T-helper 2 cell (primary cell): ENCODE results near the gene IL1RAP.

ENCODE experiments used
- DNase-seq, 5 experiments: peaks; one replicate each; pipeline versions ENCODE4 v3.0.0 to v3.0.0-alpha.2; 2012 to 2022

IL1RAP gene

DNA sequence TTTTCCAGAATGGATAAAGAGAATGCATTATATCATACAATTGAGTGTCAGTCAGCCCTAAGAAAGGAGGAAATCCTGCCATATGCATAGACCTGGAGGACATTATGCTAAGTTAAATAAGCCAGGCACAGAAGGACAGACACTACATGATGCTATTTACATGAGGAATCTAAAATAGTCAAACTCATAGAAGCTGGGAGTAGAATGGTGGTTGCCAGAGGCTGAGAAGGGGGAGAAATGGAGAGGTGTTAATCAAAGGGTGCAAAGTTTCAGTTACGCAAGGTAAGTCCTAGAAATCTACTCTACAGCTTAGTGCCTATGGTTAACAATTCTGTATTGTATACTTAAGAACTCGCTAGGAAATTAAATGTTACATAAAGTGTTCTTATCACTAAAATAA, 66.5 kb downstream of the IL1RAP start:
- DNase-seq: no peak

DNA sequence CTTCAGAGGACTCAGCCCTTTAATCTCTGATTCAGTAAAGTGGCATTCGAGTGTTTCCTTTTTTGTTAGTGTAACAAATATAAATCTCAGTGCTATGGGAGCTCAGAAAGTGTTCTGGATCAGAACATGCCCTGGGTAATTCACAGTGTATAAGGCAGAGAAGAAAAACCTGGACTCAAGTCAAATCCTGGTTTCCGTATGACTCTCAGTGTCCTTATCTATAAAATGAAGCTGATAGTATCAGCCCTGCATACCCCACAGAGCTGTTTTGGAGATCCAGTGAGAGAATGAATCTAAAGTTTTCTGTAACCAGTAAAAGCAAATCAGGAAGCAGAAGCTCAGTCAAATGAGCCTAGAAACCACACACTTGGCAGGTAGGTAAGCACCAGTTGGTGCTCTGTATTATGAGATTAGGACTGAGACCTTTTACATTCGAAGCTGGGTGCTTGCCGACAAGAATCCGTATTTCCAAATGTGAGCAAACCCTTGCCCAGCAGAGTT, 67.2 kb downstream of the IL1RAP start:
- peak in 1 of 5 experiments; percentile 85 for DNase-seq

DNA sequence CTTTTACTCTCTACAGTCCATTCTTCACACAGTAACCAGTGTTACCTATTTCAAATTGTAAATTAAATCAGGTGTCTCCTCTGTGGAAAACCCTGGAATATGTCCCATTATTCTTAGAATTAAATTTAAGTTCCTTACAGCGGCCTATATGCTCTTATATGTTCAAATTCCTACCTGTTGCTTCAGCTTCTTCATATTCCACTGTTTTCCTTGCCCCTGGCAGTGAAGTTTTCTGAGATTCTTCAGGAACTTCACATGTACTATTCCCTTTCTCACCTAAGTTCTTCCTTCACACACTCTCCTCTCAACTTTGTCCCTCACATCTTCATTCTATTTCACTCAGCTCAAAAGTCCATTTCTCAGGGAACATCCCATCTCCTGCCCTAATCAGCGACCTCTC, 68.8 kb downstream of the IL1RAP start:
- no peak for DNase-seq

DNA sequence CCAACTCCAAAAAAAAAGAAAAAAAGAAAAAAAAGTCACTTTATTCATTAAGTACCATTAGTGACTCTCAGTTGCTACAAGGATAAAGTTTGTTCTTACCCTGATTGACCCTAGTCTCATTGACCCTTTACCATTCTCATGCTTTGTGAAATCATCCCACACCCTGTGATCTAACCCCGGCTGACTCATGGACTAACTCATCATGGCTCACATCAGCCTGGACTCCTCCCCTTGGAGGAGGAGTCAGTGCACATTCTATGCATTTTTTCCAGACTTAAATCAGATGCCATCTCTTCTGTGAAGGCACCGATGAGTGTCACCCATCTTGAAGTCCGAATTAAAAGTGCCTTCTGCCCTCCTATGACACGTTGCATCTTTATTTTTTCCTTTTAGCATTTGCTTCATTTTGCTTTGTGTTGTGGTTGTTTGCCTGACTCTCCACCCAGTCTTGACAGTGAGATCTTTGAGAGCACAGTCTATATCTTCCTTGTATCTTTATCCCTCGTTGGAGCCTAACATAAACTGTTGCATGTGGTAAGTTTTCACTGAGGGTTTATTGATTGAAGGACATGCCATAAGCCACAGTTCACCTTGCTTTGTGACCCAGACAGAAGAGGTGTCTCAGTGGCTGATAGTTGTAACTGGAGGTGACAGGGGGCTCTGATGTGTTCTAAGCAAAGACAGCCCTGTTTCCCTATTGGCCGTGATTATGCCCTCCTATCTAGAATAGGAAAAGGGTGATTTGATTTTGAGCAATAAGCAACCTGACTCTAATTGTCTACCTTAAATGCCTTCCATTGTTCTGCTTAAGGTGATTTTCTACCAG, 72.1 kb downstream of the IL1RAP start:
- DNase-seq: peak in 2 of 5 experiments; percentile 31 to 87

DNA sequence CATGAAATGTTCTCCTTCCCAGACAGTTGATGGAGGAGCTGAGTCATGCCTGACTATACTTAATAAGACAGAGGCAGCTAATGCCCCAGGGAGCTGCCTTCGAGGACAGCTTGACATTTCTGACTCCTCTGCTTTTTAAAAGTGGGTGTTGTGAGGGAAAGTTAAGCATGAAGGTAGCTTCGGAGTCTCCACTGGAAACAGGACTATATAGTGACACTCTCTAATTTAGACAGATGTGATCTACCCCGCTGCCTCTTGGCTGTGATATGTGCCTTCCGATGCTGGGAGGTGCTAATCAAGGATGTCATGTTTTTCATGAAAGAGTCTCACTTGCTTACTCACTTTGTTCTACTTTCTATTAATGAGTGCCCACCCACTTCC, 72.7 kb downstream of the IL1RAP start:
- peak in 2 of 5 experiments; percentile 6 to 86 for DNase-seq

DNA sequence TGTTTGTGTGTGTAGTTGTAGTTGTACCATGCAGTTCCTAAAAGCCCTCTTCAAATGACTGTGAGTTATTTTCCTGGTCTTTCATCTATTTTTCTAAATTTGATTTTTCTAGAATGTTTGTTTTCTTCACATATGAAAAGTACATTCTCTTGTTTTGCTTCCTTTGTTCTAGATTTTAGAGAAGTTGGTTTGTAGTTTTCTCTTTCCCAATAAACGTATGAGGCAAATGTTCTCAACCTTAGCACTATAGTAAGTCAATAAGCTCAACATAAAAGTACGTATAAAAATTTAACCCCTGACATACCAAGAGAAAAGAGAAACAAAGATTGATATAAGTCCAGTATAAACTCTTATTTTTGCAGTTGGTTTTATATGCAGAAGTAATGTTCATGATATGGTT, 74.7 kb downstream of the IL1RAP start:
- no peak for DNase-seq

DNA sequence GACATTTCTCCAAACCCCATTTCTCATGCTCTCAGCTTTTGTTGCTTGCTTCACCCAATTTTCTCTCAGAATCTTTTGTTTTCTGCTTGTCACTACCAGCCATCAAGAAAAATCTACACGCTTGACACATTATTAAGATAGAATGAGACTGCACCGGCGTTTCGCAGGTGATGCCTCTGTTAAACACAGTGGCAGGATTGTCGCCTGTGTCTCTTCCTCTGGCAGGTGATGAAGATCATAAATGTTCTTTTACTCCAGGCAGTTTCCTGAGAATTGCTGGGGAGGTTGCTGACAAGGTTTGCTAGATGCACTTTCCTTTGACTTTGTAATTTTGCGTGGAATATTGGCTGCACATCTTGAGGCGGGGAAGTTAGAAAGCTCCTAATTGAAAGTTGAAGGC, 75.4 kb downstream of the IL1RAP start:
- no peak for DNase-seq

DNA sequence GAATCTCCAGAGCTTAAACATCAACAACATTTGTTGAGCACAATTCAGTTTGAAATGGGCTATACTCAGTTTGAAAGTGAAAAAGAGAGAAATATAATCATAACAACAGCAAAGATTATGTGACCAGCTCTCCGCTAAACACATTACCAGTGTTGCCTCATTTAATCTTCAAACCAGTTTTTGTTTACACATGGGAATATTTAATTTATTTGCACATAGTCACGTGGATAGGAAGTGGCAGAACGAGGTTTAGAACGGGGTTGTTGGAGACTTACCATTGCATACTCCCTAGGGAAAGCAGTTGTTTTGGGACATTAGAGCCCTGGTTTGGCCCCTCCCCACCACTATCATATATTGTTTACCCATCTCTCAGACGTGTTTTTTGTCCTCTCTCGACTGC, 77.2 kb downstream of the IL1RAP start:
- DNase-seq: no peak

DNA sequence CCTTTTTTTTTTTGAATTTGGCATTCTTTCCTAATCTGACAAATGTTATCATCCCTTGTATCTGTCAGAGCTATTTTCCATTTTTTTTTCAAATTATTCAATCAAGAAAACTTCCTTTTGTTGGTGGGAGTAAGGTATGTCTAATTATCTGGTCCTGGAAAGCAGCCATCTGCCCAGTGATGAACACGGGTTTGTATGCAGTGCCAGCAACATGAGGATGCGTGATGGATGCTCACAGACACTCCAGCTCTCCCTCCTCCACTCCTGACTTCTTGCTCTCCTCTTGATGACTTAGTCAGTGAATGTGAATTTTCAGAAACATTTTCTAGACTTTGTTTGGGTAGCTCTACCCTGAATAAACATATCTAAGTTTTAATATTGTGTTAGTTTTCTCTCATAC, 79.2 kb downstream of the IL1RAP start:
- DNase-seq: no peak

DNA sequence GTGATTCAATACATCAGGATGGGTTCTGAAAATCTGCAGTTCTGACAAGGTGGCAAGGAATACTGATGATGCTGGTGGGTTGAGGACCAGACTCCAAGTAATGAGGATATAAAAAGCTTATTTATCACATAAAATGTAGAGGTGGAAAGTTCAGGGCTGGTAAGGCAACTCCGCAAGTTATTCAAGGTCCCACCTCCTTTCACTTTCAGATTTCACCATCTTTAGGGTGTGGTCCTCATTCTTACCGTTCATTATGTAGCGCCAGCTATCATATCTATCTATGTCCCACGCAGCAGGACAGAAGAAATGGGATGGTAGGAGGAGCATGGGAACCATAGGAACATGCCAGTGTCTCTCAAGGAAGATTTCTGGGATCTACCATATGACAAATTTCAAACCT, 80.3 kb downstream of the IL1RAP start:
- DNase-seq: no peak

DNA sequence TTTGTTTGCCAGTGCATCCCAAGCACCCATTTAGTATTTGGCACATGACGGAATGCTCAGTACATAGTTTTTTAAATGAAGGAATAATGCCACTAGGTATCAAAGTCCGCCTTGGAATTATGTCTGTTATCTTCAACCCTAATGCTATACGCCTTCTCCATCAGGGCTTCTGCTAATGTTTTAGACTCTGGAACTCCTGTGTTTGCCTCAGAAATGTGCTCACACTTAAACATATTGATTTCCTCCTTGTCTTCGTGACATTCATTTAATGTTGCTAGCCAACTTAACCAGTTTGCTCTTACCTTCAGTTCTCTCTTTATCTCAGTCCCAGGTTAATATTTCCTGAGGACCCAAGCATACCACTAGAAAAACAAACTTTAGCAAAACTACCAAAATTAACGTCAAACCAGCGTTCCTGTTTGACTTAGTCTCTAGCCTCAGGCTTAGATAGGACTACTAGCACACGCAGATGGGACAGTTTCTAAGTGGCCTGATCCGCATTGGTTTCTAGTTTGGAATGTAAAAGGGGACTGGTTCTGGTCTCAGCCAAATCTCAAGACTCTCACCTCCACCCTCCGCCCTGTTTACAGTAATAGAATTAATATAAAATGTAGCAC, 81.4 kb downstream of the IL1RAP start:
- DNase-seq: no peak

DNA sequence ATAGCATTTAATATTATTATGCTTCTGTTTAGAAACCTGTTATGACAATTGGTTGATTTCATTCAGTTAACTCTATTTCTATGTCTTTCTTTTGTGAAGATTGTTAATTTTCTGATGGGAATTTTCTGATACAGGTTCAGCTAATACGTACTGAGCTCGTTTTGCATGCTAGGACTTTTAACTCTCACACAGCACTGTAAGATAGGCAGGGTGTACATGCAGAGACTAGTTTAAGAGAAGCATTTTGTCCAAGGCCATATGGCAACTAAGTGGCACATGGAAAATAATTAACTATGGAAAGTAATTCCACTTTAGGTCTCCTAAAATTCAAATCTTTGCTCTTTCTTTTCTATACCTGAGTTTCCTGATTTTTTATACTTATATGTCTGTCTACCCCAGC, 81.9 kb downstream of the IL1RAP start:
- DNase-seq: no peak

DNA sequence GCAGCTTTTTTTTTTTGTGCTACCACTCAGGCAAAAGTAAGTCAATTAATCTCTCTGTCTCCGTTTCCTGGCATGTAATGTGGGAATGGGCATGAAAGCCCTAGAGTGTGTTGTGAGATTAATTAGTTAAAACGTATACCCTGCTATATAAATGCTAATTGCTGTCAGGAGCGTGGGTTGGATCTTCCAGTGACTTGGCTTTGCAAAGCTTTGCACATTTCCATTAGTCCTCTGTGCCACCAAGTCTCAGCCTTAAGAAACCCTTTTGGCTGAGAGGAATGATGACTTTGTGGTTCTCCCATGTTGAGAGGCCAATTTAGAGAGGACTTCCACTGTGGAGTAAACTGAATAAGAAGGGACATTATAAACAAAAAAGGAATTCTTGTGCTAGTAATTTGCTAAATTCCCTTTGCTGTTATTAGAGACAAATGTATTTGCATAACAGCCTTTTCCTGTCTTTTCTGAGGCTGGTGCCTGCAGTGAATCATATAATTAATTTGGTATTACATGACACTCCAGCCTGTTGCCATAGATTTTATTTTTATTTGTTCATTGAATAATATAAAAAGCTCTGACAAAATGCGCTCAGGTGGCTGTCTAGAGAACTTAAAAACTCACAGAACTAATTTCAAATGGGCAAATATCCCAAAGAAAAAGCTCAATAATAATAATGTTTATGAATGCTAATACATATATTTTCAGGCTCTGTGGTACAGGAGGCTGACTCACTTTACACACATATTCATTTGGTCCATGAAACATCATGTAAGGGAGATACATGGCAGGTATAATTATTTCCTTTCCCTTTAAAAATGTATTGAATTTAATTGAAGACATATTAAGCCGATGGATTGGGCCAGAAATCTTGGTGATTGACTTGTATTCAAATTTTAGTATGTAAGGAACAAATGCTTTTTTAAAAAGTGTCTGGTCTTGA, 82.7 kb downstream of the IL1RAP start:
- DNase-seq: no peak

DNA sequence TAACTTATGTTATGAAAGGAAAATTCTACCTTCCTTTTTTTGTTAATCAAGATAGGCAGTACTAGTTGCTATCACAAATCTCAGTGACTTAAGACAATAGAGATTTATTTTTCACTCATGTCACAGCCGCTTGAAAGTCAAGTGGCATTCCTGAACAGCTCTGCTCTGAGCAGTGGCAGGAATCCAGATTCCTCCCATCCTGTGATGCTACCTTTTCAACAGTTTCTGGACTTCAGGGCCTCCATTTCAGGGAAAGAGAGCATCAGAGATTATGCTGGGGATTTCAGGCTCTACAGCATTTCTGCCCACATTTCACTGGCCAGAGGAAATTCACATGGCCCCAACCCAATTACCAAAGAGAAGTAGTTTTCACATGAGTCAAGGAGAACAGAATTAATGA, 83.4 kb downstream of the IL1RAP start:
- DNase-seq: no peak

DNA sequence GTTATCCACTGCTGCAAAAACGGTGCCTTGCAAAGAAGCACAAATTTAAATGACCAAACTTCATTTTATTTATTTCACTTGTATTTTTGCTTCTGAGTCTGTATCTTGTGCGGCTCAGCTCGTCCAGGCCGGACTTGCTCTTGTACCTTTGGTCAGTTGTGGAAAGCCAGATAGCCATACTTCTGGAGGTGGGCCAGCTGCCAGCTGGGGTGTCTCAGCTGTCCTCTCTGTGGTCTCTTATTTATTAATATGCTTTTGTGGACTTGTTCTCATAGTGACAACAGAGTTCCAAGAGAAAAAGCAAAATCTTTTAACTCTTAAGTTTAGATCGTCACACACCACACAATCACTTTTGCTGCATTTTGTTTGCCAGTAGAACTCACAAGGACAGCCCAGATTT, 87.7 kb downstream of the IL1RAP start:
- no peak for DNase-seq

DNA sequence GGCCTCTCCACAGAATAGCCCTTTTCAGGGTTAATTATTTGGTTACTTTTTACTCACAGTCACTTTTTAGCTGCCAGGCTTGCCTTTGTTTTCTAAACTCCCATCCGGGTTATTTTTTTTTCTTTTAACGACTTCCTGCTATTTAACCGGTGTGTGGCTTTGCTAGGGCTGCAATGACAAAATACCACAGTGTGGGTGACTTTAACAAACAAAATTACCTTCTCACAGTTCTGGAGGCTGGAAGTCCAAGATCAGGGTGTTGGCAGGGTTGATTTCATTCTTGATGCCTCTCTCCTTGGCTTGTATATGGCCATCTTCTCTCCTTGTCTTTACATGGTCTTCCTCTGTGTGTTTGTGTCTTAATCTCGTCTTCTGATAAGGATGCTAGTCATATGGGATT, 91.5 kb downstream of the IL1RAP start:
- DNase-seq: peak in 1 of 5 experiments; percentile 35

DNA sequence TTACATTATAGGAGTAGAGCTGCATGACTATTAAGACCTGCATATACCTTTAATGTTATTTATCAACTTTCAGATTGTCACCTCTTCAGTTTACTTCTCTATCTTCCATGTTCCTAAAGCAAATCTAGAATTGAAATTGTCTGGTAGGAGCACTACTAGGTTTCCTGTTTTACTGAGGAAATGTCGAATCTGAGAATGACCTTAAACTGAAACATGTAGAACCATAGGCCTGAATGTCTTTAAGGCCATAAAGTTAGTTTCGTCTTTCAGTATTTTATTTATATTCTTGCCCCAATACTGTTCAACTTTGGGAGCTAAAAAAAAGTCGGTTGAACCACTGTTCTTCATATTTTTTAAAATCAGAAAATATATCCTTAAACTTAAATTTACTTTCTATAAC, 92.7 kb downstream of the IL1RAP start:
- no peak for DNase-seq

DNA sequence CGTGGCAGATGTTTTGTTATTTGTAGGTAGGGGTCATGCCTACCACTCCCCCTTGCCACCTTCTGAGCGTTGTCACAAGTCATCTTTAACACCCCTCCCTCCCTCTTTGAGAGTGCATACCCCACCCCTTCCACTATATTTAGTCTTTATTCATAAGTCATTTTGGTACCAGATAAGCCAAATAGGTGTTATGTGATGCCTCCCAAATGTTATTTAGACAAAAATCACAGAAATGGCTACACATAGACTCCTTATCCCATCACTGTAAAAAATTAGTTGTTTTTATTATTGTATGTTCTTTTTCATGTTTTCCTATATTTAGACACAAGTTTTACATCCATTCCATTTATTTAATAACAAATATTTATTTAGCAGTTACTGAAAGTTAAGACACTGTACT, 93.1 kb downstream of the IL1RAP start:
- no peak for DNase-seq

DNA sequence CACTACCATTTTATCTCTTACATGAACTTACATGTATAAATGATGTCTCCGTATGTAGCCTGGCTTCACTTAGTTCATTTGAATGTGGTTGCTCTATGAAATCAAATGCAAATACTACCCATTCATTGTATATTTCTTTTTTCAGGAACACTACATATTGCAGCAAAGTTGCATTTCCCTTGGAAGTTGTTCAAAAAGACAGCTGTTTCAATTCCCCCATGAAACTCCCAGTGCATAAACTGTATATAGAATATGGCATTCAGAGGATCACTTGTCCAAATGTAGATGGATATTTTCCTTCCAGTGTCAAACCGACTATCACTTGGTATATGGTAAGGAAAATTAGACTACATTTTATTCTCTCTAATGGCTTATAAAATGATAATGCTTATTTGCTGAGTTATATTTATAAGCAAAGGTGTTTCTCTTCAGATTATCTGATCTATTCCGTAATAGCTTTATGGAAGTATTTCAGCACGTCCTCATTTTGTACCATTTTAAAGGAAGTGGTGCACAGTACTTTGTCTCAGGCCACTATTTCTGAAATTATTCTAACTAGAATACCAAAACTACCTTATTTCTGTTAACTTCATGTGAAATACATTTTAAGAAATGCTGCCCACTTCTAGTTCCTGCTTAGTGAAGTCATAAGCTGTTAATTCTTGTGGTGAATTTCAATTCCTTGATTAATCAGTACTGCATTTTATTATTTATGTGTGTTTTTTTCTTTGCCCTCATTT, 95.1 kb downstream of the IL1RAP start:
- no peak for DNase-seq

DNA sequence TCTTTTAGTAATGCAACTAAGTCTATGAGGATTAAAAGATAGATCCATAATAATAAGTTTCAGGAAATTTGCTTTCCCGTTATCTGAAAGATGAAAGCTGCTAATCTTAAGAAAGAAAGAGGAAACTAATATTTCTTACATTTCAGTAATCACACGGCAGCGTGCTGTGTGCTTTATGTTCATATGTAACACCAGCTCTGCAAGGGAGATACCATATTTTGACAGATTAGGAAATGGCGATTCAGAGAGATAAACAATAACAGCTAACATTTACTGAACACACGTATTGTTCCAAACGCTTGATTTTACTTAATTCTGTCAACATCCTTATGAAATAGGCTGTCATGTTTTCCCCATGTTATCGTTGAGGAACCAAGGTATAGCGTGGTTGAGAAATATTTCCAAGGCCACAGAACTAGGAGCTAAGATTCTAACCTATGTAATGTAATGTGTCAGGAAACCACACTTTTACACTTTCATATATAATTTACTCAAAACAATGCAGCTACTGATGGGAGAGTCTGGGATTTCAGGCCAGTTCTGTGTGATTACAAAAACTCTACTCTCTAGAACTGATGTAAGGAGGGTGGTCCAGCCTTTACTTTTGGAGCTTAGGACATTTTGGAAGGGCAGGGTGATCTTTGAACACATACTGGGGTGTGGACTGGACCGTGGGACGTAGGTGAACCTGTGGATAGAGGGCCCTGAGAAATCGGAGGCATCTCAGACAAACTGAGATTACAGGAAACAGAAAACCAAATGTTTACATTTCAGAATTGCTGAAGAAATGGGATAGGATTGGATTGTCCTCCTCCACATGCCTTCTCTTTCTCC, 100.6 kb downstream of the IL1RAP start:
- peak in 1 of 5 experiments; percentile 45 for DNase-seq

DNA sequence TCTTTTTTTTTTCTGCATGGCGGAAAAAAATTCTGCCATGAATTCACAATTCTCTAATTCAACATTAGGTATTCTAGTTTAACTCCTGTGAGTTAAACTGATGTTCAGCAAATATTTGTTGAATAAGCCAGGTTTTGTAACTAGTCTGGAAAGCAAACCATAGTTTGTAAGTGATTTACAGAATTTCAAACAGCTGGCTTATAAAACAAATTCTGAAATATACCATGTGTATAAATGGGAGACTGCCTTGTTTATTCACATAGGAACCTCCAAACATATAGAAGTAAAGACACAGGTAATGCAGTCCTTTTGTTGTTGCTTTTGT, 101.1 kb downstream of the IL1RAP start:
- DNase-seq: no peak

DNA sequence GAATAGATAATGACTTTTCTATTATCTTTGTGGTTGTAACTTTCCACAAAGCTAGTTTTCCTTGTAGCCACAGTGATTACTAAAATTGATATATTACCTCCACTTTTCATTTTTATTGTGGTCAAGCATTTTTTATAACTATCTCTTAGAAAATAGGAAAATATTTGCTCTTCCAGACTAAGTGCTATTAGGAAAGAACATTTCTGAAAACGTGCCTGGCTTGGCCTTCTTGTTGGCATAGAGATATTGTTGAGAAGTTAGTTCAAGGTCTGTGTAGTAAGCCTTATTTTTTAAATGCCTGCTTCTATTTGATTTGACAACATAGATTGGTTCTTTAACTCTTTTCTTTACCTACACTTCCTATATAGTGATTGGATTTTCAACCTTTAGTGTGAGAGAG, 101.7 kb downstream of the IL1RAP start:
- DNase-seq: no peak
